ENCODE measurements around the gene SNED1.
"Not testable (repeated sequence)": the region's sequence is repeated elsewhere in the genome, so short reads cannot be mapped to it uniquely, and the experiment has no call there.

Gene SNED1

DNA sequence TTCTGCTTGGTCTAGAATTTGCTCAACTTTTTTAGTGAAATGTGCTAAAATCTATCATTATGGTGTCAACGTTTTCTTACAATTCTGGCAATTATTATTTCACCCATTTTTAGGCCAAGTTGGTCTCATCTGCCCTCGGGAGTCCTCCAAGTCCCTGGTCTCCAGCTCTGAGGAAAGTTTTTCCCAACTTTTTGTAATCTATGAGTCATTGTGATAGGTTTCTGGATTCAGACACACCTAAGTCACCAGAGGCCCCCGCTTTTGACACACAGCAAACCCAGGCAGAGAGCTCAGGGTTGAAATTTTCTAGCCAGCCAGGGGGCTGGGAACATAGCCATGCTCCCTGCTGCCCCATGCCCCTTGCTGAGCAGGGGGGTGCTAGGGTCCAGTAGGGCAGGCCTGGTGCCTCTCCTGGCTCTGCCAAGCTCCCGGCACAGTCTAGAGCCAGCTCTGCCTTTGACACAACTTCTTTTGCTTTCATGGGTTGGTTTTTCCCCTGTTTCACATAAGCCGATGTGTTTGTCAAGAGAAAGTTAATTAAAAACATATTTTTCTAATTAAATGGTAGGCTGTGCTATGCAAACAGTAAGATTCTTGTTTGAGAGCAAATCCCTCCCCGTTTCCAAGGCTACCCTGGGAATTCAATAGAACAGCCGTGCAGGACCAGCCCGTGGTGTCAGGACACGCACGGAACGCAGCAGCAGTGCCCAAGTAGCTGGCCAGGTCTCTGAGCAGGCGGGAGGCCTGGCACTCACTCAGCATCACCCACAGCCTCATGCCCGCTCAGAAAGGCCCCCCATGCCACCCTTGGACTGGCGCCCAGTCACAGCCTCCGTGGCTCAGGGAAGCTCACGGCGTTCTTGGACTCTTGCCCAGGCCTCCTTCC, 25.5 kb upstream of the SNED1 start:
- DNase-seq = no peak

DNA sequence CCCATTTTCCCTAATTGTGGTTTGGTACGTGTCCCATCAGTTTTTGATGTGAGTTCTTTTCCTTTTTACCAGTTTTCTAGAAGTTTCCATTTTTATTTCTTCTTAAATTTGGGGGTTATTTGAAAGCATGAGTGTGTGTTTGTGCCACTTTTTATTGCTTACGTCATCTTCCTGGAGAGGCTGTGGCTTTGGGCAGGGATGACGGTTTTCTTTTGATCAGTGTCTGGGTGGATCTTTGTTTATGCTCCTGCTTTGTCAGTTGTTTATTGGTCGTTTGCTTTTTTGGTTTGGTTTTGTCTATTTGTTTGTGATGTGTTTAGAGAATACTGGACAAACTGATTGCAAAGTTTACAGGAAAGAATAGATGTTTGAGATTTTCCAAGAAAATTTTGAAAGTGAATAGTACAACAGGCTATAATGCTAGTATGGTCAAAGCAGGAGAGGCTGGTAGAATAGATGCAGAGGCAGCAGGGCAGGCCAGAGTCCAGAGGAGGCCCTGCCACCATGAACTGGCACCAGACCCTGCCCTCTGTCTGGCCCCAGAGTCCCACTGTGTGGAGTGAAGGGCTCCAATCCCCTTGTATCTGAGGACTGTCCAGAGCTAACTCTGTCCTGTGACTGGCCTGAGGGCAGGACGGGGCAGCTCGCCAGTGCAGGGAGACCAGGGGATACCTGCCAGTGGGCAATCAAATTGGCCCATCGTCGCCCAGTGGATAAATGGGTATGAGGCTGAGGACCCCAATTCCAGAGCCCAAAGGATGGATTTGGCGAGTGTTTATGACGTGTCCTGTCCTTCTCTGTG, 23.4 kb upstream of the SNED1 start:
- no peak for DNase-seq

DNA sequence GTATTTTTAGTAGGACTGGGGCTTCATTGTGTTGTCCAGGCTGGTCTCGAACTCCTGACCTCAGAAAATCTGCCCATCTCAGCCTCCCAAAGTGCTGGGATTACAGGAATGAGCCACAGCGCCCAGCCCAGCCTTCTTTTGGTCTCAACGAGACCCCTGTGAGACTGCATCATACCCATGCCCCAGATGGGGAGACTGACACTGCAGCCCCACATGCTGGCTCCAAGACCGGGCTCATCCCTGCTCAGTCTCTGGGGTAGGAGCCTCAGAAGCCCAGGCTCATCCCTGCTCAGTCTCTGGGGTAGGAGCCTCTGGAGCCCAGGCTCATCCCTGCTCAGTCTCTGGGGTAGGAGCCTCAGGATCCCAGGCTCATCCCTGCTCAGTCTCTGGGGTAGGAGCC, 22.5 kb upstream of the SNED1 start:
- not testable (repeated sequence) for DNase-seq

DNA sequence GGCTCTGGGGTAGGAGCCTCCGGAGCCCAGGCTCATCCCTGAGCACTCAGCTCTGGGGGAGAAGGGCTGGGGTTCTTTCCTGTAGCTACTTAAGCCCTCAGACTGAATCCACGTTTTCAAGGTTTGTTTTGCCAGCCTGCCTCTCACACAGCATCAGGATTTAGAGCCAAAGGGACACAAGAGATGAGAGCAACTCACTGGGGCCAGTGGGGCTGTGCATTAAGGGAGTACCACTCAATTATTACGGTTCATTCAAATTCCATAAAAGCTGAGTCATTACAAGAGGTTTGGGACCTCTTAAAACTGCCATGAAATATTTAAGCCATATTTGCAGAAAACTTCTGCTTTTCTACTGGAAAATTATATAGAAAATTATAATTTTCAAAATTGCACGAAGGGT, 17.1 kb upstream of the SNED1 start:
- no peak for DNase-seq

DNA sequence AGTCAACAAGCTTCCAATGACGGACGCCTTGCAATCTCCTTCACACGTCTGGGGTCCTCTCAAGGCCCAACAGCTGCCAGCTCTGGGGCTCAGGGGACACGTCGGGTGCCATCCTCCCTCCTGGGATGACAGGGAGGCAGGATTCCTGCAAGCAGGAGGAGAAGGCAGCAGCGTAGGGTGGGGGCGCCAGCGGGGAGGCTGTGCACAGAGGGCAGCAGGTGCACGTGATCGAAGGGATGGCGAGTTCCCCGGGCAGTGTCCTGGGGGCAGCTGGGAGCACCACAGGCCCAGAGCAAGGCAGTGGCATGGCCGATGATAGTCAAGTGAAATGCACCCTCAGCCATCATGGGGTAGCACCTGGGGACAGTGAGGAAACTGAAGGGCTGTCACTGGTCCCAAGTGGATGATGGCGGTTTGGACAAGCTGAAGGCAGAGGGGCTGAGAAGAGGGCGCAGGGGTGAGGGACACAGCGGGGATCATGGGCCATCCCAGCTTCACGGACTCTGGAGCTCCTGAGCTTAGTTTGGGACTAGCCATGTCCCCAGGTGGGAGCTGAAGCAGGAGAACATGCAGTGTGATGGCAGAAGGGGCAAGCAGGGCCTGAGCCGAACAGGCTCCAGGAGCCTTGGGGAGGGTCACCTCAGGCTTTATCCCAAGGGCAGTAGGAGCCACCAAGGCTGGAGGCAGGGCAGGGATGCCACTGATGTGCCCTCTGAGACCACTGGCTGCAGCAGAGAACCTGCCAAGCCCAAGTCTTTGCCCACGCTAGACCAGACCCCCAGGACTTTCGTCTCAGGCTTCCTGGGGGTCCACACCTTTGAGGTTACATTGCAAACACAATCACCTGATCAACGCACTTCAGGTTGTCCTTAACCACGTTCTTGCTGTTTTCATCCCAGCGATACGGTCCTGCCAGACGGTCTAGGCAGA, 16.3 kb upstream of the SNED1 start:
- DNase-seq = no peak

DNA sequence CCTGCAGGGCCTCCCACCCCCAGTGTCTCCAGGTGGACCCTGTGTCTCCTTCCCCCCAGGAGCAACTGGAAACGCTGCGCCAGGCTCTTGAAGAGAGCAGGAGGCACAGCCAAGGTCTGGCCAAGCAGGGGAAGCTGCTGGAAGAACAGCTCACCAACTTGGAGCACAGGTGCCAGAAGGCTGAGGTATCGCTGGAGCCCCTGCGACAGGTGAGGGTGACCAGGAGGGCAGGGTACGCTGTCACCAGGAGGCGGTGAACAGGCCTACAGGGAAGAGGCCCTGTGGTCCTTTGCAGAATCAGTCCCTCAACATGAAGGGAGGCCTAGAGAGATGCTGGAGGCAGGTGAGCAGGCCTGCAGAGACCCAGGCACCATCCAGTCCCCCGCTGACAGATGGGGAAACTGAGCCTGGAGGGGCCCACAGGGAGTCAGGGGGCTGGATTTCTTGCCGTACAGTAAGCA, 15.6 kb upstream of the SNED1 start:
- DNase-seq = no peak

DNA sequence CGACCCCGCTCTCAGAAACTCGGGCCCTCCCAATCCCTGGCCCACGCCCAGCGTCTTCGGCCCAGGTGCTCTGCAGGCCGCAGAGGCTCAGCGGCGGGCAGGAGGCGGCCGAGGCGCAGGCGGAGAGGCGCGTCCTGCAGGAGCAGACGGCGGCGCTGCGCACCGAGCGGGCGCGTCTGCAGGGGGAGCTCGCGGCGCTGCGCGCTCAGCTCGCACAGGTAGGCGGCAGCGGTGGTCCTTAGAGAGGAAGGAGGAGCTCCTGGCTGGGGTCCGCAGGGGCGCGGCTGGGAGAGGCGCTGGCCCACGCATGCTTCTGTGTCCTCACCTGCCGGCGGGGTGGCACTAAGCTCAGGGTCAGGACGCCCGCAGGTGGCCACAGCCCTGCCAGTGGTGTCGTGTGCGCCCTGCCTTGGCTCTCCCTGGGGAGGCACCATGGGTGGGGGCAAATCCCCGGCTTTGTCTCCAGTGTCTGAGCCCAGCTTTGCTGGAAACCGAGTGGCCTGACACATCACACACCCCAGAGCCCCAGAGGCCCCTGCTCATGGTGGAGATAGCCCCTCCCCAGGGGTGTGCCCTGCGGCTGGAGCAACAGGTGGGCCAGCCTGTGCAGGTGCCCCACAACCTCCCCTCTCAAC, 14.9 kb upstream of the SNED1 start:
- peak in 1 of 2 donors; percentile 11 for DNase-seq

DNA sequence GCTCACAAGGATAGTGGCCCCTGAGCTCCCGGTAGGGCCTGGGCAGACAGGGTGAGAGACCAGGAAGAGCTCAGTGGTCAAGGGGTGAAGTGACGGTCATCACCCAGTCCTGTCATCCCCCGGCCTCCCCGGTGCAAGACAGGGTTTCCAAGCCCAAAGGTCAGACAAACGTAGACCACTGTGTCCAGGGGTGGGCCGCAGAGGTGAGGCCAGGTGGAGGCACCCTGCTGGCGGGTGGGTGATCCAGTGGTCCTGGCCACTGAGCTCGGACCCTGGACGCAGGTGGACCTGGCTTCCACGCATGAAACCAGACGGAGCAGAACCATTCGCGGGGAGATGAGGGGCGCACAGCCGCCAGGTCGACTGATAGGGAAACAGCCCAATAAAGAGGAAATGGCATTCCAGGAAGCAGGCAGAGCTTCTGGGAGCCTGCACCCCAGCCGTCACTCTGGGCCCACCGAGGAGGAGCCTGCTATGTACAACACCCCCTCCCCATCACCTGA, 14.4 kb upstream of the SNED1 start:
- no peak for DNase-seq

DNA sequence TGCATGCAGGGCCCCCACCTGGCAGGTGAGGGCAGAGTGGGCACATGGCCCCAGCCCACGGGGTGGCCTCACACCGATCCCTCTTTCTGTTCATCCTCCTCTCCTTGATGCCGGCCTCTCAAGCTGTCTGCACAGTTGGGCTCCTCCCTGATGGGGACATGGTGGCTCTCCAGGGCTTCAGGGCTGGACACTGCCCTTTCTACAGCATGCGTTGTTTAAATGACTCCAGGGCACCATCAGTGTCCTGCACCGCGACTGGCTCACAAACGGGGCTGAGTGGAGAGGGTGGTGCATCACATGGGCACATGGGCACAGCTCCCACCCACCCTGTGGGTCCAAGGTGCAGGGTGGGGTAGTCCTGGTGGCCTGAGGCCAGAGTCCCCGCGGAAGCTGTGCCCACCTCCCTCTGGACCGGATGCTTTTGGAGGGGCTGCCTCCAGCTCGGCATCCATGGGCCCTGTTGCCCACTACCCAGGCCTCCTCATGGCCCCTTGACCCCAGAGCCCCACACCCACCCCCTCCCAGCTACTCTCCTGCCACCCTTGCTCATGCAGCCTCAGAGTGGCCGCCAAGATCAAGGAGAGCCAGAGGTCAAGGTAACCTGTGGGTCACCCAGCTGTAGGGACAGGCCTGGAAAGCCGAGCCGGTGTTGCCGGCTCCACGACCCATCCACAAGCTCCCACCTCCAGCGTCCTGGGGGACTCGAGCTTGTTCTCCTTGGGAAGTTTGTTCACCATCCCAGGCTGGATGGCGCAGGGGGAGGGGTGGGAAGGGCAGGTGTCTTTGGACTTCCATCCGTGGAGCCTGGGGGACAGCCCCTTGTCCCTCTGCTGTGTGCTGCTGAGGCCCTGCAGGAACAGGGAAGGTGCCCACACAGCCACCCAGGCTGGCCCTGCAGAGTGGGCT, 12.3 kb upstream of the SNED1 start:
- DNase-seq = no peak

DNA sequence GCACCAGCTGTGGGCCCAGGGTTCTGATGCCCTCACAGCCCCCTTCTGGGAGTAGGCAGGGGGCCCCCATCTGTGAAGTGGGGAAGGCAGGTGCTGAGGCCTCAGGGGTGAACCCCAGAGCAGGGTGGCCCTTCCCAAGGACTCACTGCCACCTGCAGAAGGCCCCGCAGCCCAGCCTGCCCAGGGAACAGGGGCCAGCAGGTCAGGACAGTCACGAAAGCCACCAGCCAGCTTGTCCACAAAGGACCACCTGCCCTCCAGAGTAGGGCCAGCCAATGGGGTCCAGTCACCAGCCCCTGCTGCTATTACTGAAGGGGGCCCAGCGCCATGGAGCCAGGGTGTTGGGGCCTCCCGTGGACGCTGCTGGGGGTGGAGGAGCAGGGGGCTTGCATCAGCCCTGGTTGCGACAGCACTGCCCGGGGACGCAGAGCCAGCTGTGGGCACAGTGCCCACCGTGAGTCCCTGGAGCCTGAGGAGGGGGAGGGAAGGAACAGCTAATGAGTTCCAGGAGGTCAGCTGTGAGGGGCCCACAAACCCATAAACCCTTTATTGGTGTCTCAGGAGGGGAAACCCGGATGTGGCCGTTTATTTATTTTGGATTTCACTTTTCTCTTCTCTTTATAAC, 11.5 kb upstream of the SNED1 start:
- DNase-seq = peak in 1 of 2 donors; percentile 16

DNA sequence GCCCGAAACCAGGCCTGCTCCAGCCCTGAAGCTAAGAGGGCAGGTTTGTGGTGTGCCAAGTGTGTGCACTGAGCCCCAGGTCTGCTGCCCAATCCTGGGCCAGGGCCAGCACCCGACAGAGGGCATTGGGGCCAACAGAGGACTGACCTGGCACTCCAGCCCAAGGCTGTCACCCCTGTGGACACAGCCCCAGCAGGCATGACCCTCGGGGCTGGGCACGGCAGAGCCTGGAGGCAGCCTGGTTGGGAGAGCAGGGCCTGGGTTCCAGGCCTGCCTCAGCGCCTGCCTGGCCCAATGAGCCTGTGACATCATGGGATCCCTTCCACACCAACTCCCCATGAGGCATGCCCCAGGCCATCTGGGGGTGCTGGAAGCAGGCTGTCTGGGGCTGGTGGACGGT, 10.8 kb upstream of the SNED1 start:
- no peak for DNase-seq

DNA sequence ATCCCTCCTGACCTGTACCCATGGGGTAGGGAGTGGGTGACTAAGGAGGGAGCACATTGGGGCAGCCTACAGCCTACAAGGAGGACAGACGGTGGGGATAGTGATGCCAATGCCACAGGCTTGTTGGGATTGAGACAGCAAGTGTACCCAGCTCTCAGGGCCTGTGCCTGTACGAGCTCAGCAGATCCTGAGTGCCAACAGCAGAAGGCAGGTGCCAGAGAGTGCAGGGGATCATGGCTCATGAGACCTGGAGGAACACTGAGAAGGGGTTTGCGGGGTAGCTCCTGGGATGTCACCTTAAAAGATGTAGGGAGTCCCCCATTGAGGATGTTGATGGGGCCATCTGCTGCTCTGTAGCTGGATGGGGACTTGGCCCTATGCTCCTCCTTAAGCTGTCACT, 10.3 kb upstream of the SNED1 start:
- DNase-seq = no peak

DNA sequence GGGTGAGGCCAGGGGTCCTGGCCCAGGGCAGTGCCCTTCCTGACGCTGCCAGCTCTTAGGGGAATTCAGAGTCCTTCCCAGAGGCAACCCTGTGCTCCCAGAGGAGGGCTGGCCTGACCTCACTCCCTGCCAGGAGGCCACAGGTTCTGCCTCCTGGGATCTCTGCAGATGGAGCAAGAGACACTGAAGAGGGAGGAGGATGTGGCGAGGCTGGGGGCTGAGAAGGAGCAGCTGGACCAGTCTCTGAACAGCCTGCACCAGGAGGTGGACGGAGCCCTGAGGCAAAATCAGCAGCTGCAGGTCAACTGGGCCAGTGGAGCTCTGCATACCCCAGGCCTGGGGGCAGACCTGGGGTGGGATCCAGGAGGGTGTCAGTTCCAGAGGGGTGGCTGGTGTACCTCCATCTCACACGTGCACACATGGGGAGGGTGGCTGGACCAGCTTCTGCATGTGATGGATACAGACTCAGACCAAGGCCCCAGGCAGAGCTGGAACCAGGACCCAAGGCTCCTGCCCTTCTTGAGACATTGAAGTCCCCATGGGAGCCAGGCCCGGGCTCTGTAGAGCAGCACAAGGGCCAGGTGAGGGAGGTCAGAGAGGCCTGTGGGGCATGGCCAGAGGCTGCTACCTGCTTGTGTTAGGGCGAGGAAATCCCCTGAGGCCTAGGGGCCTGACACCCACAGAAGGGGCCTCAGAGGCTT, 9.7 kb upstream of the SNED1 start:
- no peak for DNase-seq

DNA sequence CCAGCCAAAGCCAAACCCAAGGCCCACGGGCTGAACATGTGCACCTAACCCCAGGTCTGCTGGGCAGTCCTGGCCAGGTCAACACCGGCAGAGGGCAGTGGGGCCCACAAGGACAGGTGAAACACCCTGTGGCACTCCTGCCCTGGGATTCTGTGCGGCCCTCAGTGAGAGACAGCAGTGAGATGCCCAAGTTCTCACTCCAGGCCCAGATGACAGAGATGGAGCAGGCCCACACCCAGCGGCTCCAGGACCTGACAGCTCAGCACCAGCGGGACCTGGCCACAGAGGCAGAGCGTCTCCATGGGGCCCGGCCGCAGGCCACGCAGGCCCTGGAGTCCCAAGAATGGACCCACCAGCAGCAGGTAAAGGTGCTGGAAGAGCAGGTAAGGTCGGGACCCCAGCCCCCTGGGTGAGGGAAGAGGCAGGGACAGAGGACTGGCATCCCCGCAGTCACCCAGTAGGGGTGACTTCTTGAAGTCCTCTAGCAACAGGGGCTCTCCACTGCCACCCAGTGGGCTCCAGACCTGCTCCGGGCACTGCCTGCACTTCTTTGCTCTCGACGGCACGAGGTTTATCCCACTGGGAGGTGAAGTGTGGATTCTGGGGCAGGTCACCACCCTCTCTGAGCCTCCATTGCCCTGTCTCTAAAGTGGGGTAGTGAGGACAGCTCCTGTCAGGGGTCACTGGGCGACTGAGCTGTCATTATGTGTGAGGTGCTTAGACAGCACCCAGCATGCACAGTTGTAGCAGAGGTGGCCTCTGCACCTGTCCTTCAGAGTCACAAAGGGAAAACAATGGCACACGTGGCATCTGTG, 8.8 kb upstream of the SNED1 start:
- DNase-seq = peak in 1 of 2 donors; percentile 33

DNA sequence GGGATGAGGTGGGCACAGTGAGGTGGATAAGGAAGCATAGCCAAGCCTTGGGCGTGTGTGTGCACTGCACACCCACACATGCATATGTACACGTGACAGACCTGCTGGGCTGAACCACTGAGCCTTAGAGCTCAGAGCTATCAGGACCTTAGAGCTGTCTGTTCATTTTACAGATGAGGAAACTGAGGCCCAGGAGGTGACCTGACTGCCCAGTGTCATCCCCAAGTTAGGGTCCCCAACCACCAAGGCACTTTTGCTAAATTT, 8.2 kb upstream of the SNED1 start:
- no peak for DNase-seq

DNA sequence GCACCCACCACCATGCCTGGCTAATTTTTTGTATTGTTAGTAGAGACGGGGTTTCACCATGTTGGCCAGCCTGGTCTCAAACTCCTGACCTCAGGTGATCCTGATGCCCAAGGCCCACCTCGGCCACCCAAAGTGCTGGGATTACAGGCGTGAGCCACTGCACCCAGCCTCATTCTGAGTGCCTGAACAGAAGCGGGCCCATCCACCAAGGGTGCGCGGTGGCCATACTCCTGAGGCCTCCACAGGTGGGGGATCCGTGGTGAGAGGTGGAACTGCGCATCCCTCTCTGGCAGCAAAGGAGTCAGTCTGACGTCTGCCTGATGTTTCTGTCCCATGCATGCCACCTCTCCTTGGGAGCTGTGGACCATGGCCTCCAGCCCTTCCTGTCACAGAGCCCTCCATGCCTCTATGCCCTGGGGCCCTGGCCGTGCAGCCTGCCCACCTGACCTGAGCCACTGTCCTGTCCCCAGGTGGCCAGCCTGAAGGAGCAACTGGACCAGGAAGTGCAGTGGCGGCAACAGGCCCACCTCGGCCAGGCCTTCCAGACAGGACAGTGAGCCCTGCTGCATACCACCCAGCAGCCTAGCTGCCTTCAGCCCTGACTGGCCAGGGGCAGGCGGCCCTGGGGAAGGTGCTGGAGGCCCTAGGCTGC, 7.6 kb upstream of the SNED1 start:
- DNase-seq = no peak

DNA sequence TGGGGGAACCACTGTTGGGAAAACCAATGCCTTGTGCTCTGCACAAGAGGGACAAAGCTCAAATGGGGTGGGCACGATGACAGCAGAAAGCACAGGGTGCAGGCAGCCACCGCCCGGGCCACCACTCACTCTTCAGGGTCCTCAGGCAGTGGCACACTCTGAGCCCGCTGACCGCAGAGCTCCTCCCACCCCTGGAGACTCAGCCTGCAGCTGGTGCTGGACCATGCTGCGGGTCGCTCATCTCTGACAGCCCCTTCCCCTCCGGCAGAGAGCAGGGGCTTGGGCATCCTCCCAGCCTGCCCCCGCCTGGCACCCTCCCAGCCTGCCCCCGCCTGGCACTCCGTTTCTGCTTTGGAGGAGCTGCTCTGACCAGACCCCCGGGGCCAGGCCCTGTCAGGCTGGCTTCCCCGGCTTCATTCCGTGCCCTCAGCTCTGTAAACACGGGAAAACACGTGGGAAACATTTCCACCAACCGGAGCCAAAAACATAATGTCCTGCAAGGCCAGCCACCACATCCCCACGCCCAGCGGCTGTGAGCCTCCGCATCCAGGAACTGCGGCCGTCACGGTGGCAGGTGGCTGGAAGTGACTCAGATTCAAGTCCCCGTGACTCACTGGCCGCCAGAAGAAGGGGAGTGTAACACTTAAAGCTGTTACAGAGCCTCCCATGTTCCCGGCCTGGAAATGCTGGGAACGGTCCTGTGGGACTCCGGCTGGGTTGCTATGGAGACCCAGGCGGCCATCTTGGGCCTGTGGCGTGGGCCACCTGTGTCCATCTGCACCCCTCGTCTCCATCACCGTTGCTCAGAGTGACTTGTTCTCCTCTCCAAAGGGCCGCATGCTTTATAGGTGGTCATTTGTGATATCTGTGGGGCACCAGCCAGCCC, 6.8 kb upstream of the SNED1 start:
- DNase-seq = no peak

Measured in inflammatory macrophage treated with lipopolysaccharide for 1 hour (primary cell).